SKM-1 treated with dmso at 0.1 percent for 144 hours (cell line): ENCODE results near the gene TMCC2.
"Not testable (repeated sequence)": the region's sequence is repeated elsewhere in the genome, so short reads cannot be mapped to it uniquely, and the experiment has no call there.

Experiments used
- DNase-seq: peaks from one replicate; lab custom pipeline; 2025; ENCODE audit not compliant: unreplicated experiment; lab: John Stamatoyannopoulos, UW

The TMCC2 gene

DNA sequence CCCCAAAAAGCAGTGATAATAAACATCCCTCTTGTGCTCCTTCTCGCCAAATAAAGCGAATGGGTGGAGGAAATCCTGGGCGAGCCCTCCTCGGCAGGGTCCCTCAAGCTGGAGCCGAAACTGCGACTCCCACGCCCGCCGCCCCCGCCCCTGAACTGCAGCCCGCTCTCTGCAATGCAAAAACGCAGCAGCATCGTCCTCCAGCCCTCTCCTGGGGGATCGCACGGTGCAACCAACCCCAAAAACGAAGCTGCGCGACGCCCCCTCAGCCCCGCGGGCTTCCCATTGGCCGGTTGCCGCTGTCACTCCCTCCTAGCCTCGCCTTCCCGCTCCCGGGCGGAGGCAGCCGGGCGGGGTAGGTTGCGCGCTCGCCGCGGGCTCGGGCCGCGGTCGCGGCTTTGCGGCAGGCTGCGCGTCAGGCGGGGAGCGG is at the start of gene TMCC2:
TMCC2 (plus strand) TSS at position 363 of the 430 bp plus-strand sequence. CDS start 619 bp downstream, outside the sequence.
- DNase-seq = peak; percentile 73

DNA sequence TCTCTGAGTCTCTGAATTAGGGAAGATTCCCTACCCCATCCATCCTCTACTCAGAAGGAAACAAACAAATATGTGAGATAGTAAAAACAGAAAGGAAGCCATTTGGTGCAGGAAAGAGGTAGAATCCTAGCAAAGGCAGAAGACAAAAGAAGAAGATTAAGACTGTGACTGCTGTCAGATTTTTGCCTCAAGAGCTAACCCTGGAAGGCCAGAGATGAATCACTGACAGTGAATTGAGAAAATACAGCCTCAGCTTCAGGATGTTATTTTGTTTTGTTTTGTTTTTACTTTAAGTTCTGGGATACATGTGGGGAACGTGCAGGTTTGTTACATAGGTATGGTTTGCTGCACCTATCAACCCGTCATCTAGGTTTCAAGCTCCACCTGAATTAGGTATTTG is 47.9 kb upstream of the TMCC2 start:
- DNase-seq = no peak

DNA sequence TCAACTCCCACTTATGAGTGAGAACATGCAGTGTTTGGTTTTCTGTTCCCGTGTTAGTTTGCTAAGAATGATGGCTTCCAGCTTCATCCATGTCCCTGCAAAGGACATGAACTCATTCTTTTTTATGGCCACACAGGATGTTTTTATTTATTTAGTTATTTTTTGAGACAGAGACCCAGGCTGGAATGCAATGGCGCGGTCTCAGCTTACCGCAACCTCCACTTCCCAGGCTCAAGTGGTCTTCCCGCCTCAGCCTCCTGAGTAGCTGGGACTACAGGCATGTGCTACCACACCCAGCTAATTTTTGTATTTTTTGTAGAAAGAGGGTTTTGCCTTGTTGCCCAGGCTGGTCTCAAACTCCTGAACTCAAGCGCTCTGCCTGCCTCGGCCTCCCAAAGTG is 47.4 kb upstream of the TMCC2 start:
- DNase-seq = not testable (repeated sequence)

DNA sequence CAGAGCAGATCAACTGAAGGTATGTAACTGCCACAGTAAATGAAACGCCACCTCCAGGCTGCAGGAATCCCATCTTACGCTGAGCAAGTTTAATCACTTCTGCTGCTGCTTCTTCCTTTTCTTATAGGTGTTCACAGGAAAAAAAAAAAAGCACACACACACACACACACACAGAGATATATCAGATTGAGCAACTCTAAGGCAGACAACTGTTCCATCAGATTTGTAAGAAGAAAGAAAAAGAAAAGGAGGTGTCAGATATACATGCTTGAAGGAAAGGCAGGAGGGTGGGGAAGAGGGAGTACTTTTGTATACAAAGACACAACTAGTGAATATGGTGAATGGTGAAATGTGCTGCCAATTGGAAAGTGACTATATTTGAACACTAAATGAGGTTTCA is 44.8 kb upstream of the TMCC2 start:
- no peak for DNase-seq

DNA sequence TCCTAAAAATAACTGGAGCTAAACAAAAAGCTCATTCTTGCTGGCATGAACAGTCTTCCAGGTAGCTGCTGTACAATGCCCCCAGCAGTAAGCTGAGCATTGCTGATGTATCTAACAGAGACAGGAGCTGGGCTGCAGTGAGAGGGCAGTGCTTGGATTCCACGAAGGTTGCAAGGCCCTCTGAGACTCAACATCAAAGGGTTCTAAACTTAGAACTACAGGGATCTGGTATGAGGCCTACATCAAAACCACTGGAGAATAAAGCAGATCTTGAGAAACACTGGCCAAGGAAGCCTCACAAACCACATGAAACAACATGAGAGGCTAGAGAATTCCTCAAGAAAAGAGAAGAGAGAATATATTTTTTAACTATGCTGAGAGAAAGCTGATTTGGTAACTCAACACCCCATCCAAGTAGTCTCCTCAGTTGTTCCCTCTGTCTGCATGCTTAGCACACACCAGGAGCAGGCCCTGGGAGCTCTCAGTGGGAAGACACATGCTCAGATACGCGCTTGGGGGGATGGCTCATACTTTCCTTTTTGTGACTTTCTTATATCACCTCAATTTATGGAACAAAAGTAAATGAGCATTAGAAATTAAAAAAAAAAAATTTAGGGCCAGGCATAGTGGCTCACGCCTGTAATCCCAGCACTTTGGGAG is 43.9 kb upstream of the TMCC2 start:
- DNase-seq = no peak

GRCh38 chr1:205186191-205186590 is 41.6 kb upstream of the TMCC2 start:
- no peak for DNase-seq

- no peak for DNase-seq
These were observed 40.3 kb upstream of the TMCC2 start for GRCh38 chr1:205187420-205187819.

DNA sequence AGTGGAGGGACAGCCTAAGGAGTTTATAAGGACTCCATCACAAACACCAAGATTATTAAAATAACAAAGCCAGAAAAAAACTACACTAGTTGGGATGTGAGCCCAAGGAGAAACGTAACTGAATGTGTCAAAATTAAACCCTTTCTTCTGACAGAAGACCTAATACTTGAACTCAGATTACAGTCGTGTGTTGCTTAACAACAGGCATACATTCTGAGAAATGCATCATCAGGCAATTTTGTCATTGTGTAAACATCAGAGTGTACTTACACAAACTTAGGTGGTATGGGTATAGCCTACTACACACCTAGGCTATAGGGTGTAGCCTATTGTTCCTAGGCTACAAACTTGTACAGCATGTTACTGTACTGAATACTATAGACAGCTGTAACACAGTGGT is 39.6 kb upstream of the TMCC2 start:
- no peak for DNase-seq

DNA sequence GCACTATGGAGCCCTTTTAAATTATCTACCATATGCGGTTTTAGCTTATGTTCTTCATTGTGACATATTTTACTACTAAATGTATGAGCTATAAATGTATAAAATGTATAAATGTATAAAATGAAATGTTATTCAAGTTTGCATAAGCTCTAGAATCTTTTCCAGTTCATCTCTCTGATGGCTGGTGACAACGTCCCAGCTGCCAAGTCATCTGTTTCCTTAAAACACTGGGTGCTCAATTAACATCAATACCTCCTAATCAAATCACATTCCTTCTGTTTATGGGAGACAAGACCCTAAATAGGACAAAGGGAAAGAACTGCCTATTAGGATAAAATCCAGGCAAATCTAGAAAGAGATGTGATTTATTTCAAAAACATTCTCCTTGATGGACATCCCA is 39.1 kb upstream of the TMCC2 start:
- DNase-seq = no peak

GRCh38 chr1:205189131-205189530 is 38.6 kb upstream of the TMCC2 start:
- no peak for DNase-seq

DNA sequence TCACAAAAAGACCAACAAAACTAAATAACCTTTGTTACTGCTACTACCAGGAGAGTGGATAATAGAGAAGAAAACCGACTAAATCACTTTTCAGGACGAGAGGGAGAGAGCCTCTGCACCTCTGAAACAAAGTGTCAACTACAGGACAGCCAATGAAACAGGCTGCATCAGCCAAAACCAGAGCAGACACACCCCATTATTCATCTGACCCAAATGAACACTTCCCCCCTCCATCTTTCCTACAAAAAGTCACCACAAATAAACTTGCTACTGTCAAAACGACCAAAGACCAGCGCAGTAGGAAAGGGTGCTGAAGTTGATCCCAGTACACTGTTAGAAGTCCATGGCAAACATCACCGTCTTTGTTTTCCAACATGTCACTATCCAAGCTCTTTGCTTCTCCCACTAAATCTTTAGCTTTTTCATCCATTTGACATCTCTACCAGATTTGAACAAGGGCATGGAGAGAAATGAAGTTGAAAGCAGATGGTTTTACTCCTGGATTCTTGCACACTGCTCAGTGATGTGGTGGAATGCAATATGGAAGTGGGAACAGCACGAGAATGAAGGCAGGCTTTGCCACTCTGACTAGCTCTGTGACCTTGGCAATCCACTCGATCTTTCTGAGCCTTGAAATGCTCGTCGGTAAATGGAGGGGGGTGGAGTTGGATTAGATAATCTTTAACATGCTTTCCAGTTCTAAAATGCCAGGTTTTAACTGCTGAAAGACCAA is 36.7 kb upstream of the TMCC2 start:
- no peak for DNase-seq

DNA sequence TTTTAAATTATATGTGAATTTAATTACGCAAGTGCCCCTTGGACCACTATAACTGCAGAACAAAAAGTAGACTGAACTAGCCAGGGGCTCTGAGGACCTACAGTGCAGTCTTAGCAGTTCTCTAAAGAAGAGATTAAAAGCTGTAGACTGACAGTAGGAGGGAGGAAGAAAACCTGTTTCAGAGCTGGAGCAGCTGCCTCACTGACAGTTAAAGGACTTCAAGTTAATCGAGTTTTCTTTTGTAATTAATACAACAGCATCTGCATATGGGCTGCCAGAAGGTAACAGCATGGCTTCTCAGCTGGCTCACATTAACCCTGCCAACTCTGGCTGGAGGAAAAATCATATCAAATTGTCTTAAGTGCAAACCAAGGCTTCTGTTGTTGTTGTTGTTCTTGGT is 36.1 kb upstream of the TMCC2 start:
- no peak for DNase-seq

DNA sequence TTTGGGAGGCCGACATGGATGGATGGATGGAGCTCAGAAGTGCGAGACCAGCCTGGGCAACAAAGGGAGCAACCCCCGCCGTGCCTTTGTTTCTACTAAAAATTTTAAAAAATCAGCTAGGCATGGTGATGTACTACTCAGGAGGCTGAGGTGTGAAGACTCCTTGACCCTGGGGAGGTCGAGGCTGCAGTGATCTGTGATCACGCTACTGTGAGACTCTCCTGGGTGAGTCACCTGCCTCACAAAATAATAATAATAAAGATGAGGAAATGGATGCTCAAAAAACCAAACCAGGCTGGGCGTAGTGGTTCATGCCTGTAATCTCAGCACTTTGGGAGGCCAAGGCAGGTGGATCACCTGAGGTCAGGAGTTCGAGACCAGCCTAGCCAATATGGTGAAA is 35.5 kb upstream of the TMCC2 start:
- DNase-seq = no peak

DNA sequence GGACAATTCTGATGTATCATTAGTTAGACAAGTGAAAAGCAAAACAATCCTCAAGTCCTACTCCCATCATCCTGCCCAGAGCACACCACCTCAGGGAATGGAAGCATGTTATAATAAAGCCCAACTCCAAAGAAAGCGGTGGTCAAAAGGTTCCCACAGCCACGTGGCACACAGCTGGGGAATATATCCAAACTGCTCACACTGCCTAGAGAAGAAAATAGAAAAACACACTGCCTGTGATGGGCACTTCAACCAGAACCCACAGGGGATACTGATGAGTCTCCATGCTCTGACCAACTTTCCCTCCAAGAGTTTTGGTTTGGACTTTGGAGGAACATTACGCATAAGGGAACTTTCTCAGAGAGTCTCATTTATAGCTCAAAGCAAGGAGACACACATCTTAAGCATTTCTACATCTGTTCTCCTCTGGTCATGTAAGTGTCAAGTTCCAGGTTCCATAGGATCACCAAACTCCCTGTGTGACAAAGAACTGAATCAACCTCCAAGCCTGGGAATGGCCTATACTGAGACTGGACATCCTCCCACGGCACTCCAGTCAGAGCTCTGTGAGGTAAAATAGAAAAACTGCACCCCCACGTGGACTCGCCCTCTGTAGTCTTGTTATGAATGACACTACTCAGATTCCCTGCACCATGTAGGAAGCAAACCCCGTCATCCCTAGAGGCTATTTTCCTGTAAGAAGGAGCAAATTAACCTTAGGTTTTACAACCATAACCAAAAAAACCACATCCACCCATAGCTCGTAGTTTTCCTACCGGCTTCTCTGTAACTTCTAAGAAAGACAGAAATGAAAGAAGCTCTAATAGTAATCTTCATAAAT is 28.4 kb upstream of the TMCC2 start:
- DNase-seq = no peak

DNA sequence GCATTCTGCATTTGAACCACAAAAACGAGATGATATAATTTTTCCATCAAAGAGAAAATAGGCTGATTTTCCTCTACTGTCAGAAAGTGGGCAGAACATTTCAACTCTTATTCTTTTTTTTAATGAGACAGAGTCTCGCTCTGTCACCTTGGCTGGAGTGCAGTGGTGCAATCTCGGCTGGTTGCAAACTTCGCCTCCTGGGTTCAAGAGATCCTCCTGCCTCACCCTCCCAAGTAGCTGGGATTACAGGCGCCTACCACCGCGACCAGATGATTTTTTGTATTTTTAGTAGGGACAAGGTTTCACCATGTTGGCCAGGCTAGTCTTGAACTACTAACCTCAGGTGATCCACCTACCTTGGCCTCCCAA is 27.8 kb upstream of the TMCC2 start:
- no peak for DNase-seq

DNA sequence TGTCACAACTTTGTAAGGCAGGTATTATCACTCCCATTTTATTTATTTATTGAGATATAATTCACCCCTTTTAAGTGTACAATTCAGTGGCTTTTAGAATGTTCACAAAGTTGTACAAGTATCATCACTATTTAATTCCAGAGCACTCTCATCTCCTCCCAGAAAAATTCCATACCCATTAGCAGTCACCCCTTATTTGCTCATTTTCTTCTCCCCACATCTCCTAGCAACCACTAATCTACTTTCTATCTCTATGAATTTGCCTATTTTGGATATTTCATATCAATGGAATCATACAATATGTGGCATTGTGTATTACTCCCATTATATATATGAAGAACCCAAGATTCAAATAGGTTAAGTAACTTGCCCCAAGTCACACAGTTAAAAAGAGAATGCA is 23.2 kb upstream of the TMCC2 start:
- DNase-seq = no peak

- DNase-seq = no peak
These were observed 22.7 kb upstream of the TMCC2 start for GRCh38 chr1:205205055-205205454.

- no peak for DNase-seq
These were observed 18.9 kb upstream of the TMCC2 start for GRCh38 chr1:205208811-205209210.

DNA sequence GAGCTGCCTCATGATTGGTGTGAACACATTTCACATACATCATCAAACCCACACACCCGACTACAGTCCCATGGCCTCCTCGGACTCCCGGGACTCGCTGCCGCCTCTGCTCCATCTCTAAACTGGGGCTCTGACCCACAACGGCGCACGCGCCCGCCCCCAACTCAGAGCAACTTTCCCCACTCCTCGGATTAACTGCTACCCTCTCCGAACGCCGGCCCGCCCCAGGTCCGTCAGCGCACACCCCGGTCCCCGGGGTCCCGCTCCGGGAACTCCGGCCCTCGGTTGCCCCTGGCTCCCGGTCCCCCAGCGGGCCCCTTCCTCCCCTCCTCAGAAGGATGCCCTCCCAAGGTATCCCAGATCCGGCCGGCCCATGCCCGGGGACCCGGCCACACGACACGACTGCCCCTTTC is 17.0 kb upstream of the TMCC2 start:
- no peak for DNase-seq

GRCh38 chr1:205211169-205211838 is 16.4 kb upstream of the TMCC2 start, which contains the start of gene DSTYK:
Gene DSTYK (minus strand): TSS chr1:205211702. CDS start chr1:205211535, 167 bp downstream.
- peak; percentile 99 for DNase-seq

GRCh38 chr1:205211839-205212536 is 15.8 kb upstream of the TMCC2 start:
- DNase-seq = peak; percentile 81
